Stimulated activated naive CD8-positive, alpha-beta T cell treated with anti-CD3 and anti-CD28 coated beads, Interleukin-15, Interleukin-2, amounts not matched to agents 100 U/mL and 50 U/mL, for 24 hours (primary cell): Measurements from ENCODE around the gene TXNDC2.

Experiments used
- ATAC-seq: fragments of 150-1000 bp; cut with Tn5 transposase; one replicate; pipeline ENCODE4 v1.10.0; 2021
- DNase-seq: peaks from one replicate; pipeline ENCODE4 v3.0.0; 2021

The TXNDC2 gene

DNA sequence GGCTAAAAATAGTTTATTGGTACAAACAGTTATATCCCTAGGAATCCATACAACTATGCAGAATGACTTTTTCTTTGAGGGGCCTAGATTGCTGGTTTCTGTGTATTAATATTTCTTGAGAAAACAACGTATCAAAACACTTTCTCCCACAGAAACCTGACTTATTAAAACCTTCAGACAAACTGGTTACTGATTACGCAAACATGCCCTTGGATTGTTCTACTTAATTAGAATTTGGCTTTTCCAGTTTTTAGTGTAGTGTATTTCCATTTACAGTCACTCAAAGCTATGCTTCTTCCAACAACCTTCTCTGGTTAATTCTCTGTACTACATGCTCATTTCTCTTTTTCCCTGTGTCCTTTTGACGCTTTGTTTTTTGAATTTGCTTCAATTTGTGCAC is 48.1 kb downstream of the TXNDC2 start:
- DNase-seq (no peak), ATAC-seq (no peak)

DNA sequence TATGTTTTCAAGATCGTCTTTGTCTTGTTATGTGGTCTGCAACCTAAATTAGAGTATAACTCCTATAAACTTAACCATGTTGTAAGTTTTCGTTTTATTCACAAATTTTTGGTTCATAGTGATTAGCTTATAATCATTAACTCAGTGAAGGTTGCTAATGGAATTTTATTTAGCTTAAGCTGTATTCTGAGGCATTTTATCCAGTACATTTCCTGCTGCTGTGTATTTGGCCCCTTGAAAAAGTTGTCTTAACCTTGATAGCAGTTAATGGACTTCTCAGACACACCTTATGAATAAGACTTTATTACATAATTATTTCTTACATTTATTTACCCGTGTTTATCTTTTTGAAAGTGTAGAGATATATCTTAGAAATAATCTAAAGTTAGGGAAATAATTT is 48.5 kb downstream of the TXNDC2 start:
- DNase-seq (no peak), ATAC-seq (no peak)
